SK-N-SH treated with all-trans-retinoic acid at 6 μM for 48 hours (cell line): Measurements from ENCODE around the gene PIGL.
"Not testable (repeated sequence)": the region's sequence is repeated elsewhere in the genome, so short reads cannot be mapped to it uniquely, and the experiment has no call there.

Source experiments
- TSHZ2 ChIP-seq: fragments of 250-450 bp; sonication (Bioruptor Pico); IDR thresholded peaks from 2 replicates; pipeline ENCODE4 v1.5.0; 2020; ENCODE audit warnings: mild to moderate bottlenecking, moderate library complexity
- TF ChIP-seq, protein P1 (sequence below): fragments of 250-450 bp; sonication (Bioruptor Pico); IDR thresholded peaks from 2 replicates; pipeline ENCODE4 v1.8.0; 2020; ENCODE audit warnings: mild to moderate bottlenecking, moderate library complexity, borderline replicate concordance

DNA sequence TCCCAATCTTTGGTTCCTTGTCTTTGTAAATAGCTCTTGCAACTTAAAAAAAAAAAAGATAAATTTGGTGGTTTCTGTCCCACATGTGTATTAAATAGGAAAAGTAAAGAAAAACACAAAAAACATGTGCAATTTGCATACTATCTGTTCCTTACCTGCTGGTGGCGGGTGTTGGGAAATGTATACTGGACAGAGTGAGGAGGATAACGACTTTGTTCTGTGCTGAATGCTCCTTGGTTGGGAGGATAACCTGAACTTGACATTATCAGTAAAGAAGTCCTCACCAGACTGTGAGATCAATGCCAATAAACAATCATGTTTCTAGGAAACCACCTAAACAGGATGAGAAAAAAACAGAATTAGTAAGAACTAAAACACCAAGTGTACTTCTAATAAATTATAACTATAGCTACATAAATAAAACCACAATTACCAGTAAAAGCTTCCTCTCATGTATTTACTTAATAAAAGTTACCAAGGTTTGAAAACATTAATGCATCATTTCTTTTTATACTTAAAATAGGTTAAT, 22.6 kb upstream of the PIGL start:
- not testable (repeated sequence) for TF ChIP-seq TSHZ2 (CRISPR knock-in tag)
- TF ChIP-seq, protein P1, sequence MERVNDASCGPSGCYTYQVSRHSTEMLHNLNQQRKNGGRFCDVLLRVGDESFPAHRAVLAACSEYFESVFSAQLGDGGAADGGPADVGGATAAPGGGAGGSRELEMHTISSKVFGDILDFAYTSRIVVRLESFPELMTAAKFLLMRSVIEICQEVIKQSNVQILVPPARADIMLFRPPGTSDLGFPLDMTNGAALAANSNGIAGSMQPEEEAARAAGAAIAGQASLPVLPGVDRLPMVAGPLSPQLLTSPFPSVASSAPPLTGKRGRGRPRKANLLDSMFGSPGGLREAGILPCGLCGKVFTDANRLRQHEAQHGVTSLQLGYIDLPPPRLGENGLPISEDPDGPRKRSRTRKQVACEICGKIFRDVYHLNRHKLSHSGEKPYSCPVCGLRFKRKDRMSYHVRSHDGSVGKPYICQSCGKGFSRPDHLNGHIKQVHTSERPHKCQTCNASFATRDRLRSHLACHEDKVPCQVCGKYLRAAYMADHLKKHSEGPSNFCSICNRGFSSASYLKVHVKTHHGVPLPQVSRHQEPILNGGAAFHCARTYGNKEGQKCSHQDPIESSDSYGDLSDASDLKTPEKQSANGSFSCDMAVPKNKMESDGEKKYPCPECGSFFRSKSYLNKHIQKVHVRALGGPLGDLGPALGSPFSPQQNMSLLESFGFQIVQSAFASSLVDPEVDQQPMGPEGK: not testable (repeated sequence)
